H1 (cell line): Measurements from ENCODE around the gene PREB. TPM values are rescaled to one million over a fixed set of nuclear protein-coding genes. Genes with fewer than 3 reads are reported as not detected.

ENCODE experiments used
- CTCF ChIA-PET: fragments of 300-600 bp; sonication (Branson Sonifier 250); formaldehyde crosslinking; loops from one replicate; lab custom pipeline; 2021; ENCODE audit not compliant: partially characterized antibody; lab: Charles Lee
- POLR2A ChIA-PET: fragments of 300-600 bp; sonication (Branson Sonifier 250); formaldehyde crosslinking; loops from one replicate; lab custom pipeline; 2021; ENCODE audit warnings: inconsistent platforms; ENCODE audit not compliant: partially characterized antibody; lab: Charles Lee
- DNase-seq, 2 experiments: peaks; one replicate each; pipeline versions ENCODE4 v3.0.0 to v3.0.0-alpha.2; 2010 to 2022; ENCODE audit warnings: low spot score in 2 of 2, low read depth in 1 of 2, mixed read lengths in 1 of 2
- FAIRE-seq: peaks from 2 replicates; lab custom pipeline; 2011; peaks lifted over from hg19 to GRCh38; lab: Jason Lieb, UNC
- H2AFZ ChIP-seq: 2 replicates; pipeline ENCODE4 v1.8.1; 2012; ENCODE audit warnings: low read length, inconsistent platforms
- H2AK5ac ChIP-seq: 2 replicates; pipeline ENCODE4 v1.6.1; 2013; ENCODE audit warnings: low read depth, low read length
- H2BK120ac ChIP-seq: replicated peaks from 2 replicates; pipeline ENCODE3; 2013; ENCODE audit warnings: low read depth, low read length, inconsistent platforms
- H2BK12ac ChIP-seq: 2 replicates; pipeline ENCODE4 v1.6.1; 2013; ENCODE audit warnings: low read depth, low read length
- H2BK15ac ChIP-seq: 2 replicates; pipeline ENCODE4 v1.6.1; 2013; ENCODE audit warnings: low read length
- H2BK20ac ChIP-seq: 2 replicates; pipeline ENCODE4 v1.6.1; 2013; ENCODE audit warnings: low read length
- H2BK5ac ChIP-seq: 2 replicates; pipeline ENCODE4 v1.6.1; 2013; ENCODE audit warnings: low read depth, low read length
- H3K14ac ChIP-seq: 2 replicates; pipeline ENCODE4 v1.6.1; 2013; ENCODE audit warnings: inconsistent platforms; ENCODE audit not compliant: insufficient read length
- H3K18ac ChIP-seq: 2 replicates; pipeline ENCODE4 v1.6.1; 2013; ENCODE audit warnings: low read length; ENCODE audit errors: extremely low read depth
- H3K23ac ChIP-seq: 2 replicates; pipeline ENCODE4 v1.6.1; 2013; ENCODE audit warnings: inconsistent platforms; ENCODE audit not compliant: insufficient read length
- H3K23me2 ChIP-seq: 2 replicates; pipeline ENCODE4 v1.6.1; 2013; ENCODE audit warnings: low read depth, low read length
- H3K27ac ChIP-seq: 2 replicates; pipeline ENCODE4 v1.6.1; 2011; ENCODE audit warnings: low read depth, low read length, inconsistent platforms
- H3K27me3 ChIP-seq, 4 experiments: replicated peaks in 1 of 4; 1 replicate in 1 of 4; 2 replicates in 3 of 4; pipeline versions ENCODE4 v1.6.1 to v1.8.1; 2011 to 2013; ENCODE audit warnings: low read length in 3 of 4, mild to moderate bottlenecking in 3 of 4, inconsistent platforms in 2 of 4, mixed read lengths in 2 of 4, moderate library complexity in 1 of 4; ENCODE audit not compliant: control insufficient read depth in 3 of 4, insufficient read depth in 3 of 4; ENCODE audit errors: extremely low read depth in 1 of 4
- H3K36me3 ChIP-seq, 4 experiments: 2 replicates each; pipeline versions ENCODE4 v1.6.1 to v1.8.1; 2011 to 2013; ENCODE audit warnings: mild to moderate bottlenecking in 4 of 4, low read length in 3 of 4, moderate library complexity in 2 of 4, control low read depth in 1 of 4, inconsistent platforms in 1 of 4; ENCODE audit not compliant: insufficient read depth in 4 of 4, control insufficient read depth in 2 of 4
- H3K4ac ChIP-seq: replicated peaks from 2 replicates; pipeline ENCODE3; 2013; ENCODE audit warnings: low read length, low read depth, mixed read lengths, inconsistent platforms; ENCODE audit not compliant: insufficient read length
- H3K4me1 ChIP-seq, 4 experiments: replicated peaks in 1 of 4; 1 replicate in 1 of 4; 2 replicates in 3 of 4; pipeline versions ENCODE4 v1.6.1 to v1.8.1; 2011 to 2013; ENCODE audit warnings: low read length in 3 of 4, inconsistent platforms in 2 of 4, mixed read lengths in 1 of 4; ENCODE audit not compliant: insufficient read depth in 4 of 4, control insufficient read depth in 3 of 4
- H3K4me2 ChIP-seq, 2 experiments: 2 replicates each; pipeline versions ENCODE4 v1.6.1 to v1.8.1; 2011 to 2013; ENCODE audit warnings: low read depth in 2 of 2, low read length in 2 of 2, control low read depth in 1 of 2, inconsistent platforms in 1 of 2, mild to moderate bottlenecking in 1 of 2; ENCODE audit not compliant: insufficient read depth in 1 of 2
- H3K4me3 ChIP-seq, 4 experiments: fragments of 200-600, 300-600 bp in 1 of 4; sonication (generic), shearing (Covaris generic), sonication (Bioruptor Twin) in 1 of 4; 2 replicates each; pipeline versions ENCODE4 v1.5.1 to v1.8.1; 2011 to 2016; ENCODE audit warnings: low read length in 4 of 4, low read depth in 3 of 4, control low read depth in 2 of 4, inconsistent platforms in 2 of 4, mild to moderate bottlenecking in 2 of 4, mixed read lengths in 1 of 4, moderate library complexity in 1 of 4; ENCODE audit not compliant: insufficient read depth in 2 of 4; ENCODE audit errors: extremely low read depth in 1 of 4
- H3K56ac ChIP-seq: replicated peaks from 2 replicates; pipeline ENCODE3; 2013; ENCODE audit warnings: low read depth, mild to moderate bottlenecking, mixed read lengths, low read length, inconsistent platforms; ENCODE audit not compliant: insufficient read length
- H3K79me1 ChIP-seq: 2 replicates; pipeline ENCODE4 v1.6.1; 2013; ENCODE audit warnings: low read depth, low read length, control low read depth
- H3K79me2 ChIP-seq, 2 experiments: 2 replicates each; pipeline versions ENCODE4 v1.6.1 to v1.8.1; 2012 to 2013; ENCODE audit warnings: low read length in 2 of 2, mild to moderate bottlenecking in 2 of 2, inconsistent platforms in 1 of 2; ENCODE audit not compliant: insufficient read depth in 2 of 2, control insufficient read depth in 1 of 2
- H3K9ac ChIP-seq, 4 experiments: replicated peaks in 1 of 4; 1 replicate in 1 of 4; 2 replicates in 3 of 4; pipeline versions ENCODE4 v1.6.1 to v1.8.1; 2011 to 2013; ENCODE audit warnings: low read depth in 3 of 4, low read length in 3 of 4, control low read depth in 2 of 4, mild to moderate bottlenecking in 2 of 4, moderate library complexity in 2 of 4, inconsistent platforms in 1 of 4; ENCODE audit errors: extremely low read depth in 1 of 4
- H3K9me3 ChIP-seq, 2 experiments: 2 replicates each; pipeline versions ENCODE4 v1.6.1 to v1.8.1; 2012 to 2013; ENCODE audit warnings: mild to moderate bottlenecking in 2 of 2, moderate library complexity in 2 of 2, control low read depth in 1 of 2, inconsistent platforms in 1 of 2, low read depth in 1 of 2, low read length in 1 of 2, mixed read lengths in 1 of 2; ENCODE audit not compliant: insufficient read depth in 2 of 2
- H4K20me1 ChIP-seq, 2 experiments: replicated peaks in 1 of 2; 2 replicates each; pipeline versions ENCODE3 to v1.8.1; 2011 to 2013; ENCODE audit warnings: inconsistent platforms in 2 of 2, low read length in 2 of 2, mild to moderate bottlenecking in 1 of 2; ENCODE audit not compliant: insufficient read depth in 2 of 2, control insufficient read depth in 1 of 2
- H4K5ac ChIP-seq: 2 replicates; pipeline ENCODE4 v1.6.1; 2013; ENCODE audit warnings: low read length, low read depth, mixed read lengths, inconsistent platforms; ENCODE audit not compliant: insufficient read length
- H4K8ac ChIP-seq: 2 replicates; pipeline ENCODE4 v1.8.0; 2013; ENCODE audit warnings: mild to moderate bottlenecking, moderate library complexity, low read length, inconsistent platforms; ENCODE audit not compliant: insufficient read depth; ENCODE audit errors: extremely low read depth
- H4K91ac ChIP-seq: replicated peaks from 2 replicates; pipeline ENCODE3; 2013; ENCODE audit warnings: low read length, mixed read lengths, inconsistent platforms; ENCODE audit not compliant: insufficient read length
- BACH1 ChIP-seq: IDR thresholded peaks from 2 replicates; pipeline ENCODE4 v1.6.1; 2012; ENCODE audit warnings: low read length, improper control_type of control experiment
- JUN ChIP-seq: IDR thresholded peaks from 2 replicates; pipeline ENCODE4 v1.6.1; 2011; ENCODE audit warnings: low read depth, mild to moderate bottlenecking, improper control_type of control experiment, low read length
- PHF8 ChIP-seq: fragments of 200-600 bp; sonication (generic); conservative IDR thresholded peaks from 2 replicates; pipeline ENCODE4 v1.7.1; 2012; ENCODE audit warnings: low read depth, mild to moderate bottlenecking, inconsistent platforms, low read length, moderate library complexity
- SAP30 ChIP-seq: fragments of 300-600 bp; sonication (generic); IDR thresholded peaks from 2 replicates; pipeline ENCODE4 v1.7.1; 2012; ENCODE audit warnings: low read length, moderate library complexity, mild to moderate bottlenecking, inconsistent platforms; ENCODE audit not compliant: insufficient read depth, insufficient replicate concordance
- SIX5 ChIP-seq: IDR thresholded peaks from 2 replicates; pipeline ENCODE4 v1.6.1; 2011; ENCODE audit warnings: mild to moderate bottlenecking, low read depth, low read length
- ZNF274 ChIP-seq: IDR thresholded peaks from 2 replicates; pipeline ENCODE4 v1.7.0; 2012; ENCODE audit warnings: low read length, borderline replicate concordance; ENCODE audit errors: extremely low read depth
- WGBS, 2 experiments: shearing (Covaris generic) in 1 of 2; methylation state at CpG; one replicate each; pipeline versions ENCODE4 v1.1.6 to v1.1.7; 2013 to 2015; ENCODE audit warnings: low lambda C conversion rate in 2 of 2, mixed read lengths in 2 of 2, inconsistent platforms in 1 of 2, low coverage in 1 of 2, missing lambda C conversion rate in 1 of 2; ENCODE audit not compliant: insufficient replicate concordance in 2 of 2, insufficient coverage in 1 of 2, insufficient read length in 1 of 2; ENCODE audit errors: extremely low coverage in 1 of 2, missing lambda C conversion rate in 1 of 2; 5-methylcytosine and 5-hydroxymethylcytosine counted together
- polyA plus RNA-seq, 7 experiments: library from polyadenylated mRNA; depleted of rRNA in 3 of 7; stranded (reverse) in 5 of 7; unstranded in 2 of 7; fragments of >200 nt in 5 of 7; fragments of 200-250 nt in 2 of 7; gene quantifications; 1 replicate in 5 of 7; 2 replicates in 1 of 7; 4 replicates in 1 of 7; pipeline versions ENCODE4 v1.2.1 to v1.2.3, GENCODE V29; 2011 to 2013; ENCODE audit warnings: missing spikeins in 2 of 7, mixed read lengths in 2 of 7
- total RNA-seq: library from RNA; stranded (reverse); fragmentation: NEBNext Ultra II Directional; extraction: Animal tissue kit (Norgen Biotek cat#: 25700); gene quantifications from 2 replicates; pipeline ENCODE4 v1.2.1, GENCODE V29; 2021

Gene PREB
- total and polyA plus RNA-seq, 2 of the 8 experiments (the other 6 are each of a cell fraction or from before 2014, with no cell fraction given): 54.1 to 72.2 TPM

- H4K91ac ChIP-seq: no peak overlapping the region
- no peak overlapping the region for H3K14ac ChIP-seq
- H2BK5ac ChIP-seq: no peak overlapping the region
- no peaks in the 10 kb centered on the region for H3K23me2 ChIP-seq
- H2BK120ac ChIP-seq: no peak overlapping the region
- H4K8ac ChIP-seq: no peak overlapping the region
- H3K4me3 ChIP-seq: no peak overlapping the region
- FAIRE-seq (no peak), DNase-seq (no peak)
- H2AFZ ChIP-seq: no peak overlapping the region
- no peak overlapping the region for H2AK5ac ChIP-seq
- no peaks in the 10 kb centered on the region for H3K27me3 ChIP-seq
- H4K5ac ChIP-seq: no peak overlapping the region
- no peak overlapping the region for H3K56ac ChIP-seq
- no peak overlapping the region for H3K18ac ChIP-seq
- H3K4ac ChIP-seq: no peak overlapping the region
- no peaks in the 10 kb centered on the region for H4K20me1 ChIP-seq
- no peak overlapping the region for H3K23ac ChIP-seq
- no peak overlapping the region for H2BK12ac ChIP-seq
- POLR2A ChIA-PET: no interaction called here
- no peaks in the 10 kb centered on the region for H3K9me3 ChIP-seq
- CTCF ChIA-PET: interaction anchor here (1.9 kb wide), 1 partner anchor 49 kb away, joined by 5 read pairs; no protein-coding TSS in a partner anchor
- no peak overlapping the region for H3K27ac ChIP-seq
- H3K79me1 ChIP-seq: no peaks in the 10 kb centered on the region
- no peak overlapping the region for H2BK20ac ChIP-seq
- TF ChIP-seq ZNF274: no peak
- TF ChIP-seq SIX5: no peak
- no peak for TF ChIP-seq BACH1
- no peak for TF ChIP-seq JUN
- TF ChIP-seq PHF8: no peak
- no peak for TF ChIP-seq SAP30
- no peaks in the 10 kb centered on the region for H3K79me2 ChIP-seq
- no peak overlapping the region for H3K4me2 ChIP-seq
- no peak overlapping the region for H2BK15ac ChIP-seq
- no peaks in the 10 kb centered on the region for H3K4me1 ChIP-seq
- H3K36me3 ChIP-seq: no peaks in the 10 kb centered on the region
- no peak overlapping the region for H3K9ac ChIP-seq
- WGBS, 2 experiments: 94% methylated on average over 1 of the region's 1 CpG; no CpG with 5 or more reads in 1 of the 2 experiments
These were observed 8.8 kb upstream of the PREB start for GRCh38 chr2:27143285-27143684.
